Subcutaneous adipose tissue (tissue), 4 donors: Measurements from ENCODE around the gene PARD3. TPM values are rescaled to one million over a fixed set of nuclear protein-coding genes. Genes with fewer than 3 reads are reported as not detected.

Experiments used
- total RNA-seq, 4 donors: library from RNA; depleted of rRNA; stranded (reverse); fragments of >200 nt; gene quantifications; one replicate each; pipeline ENCODE4 v1.1.0, GENCODE V29; 2016
- TF ChIP-seq, protein P1 (sequence below): fragments of 450-650 bp; IDR thresholded peaks from one replicate; pipeline ENCODE4 v1.5.1; 2016; ENCODE audit warnings: low read depth, mild to moderate bottlenecking, control low read depth, antibody characterized with exemption, moderate library complexity

Gene PARD3
- total RNA-seq, 4 donors from 2014 or later = 39.4 to 70.3 (median 45.0) TPM

DNA sequence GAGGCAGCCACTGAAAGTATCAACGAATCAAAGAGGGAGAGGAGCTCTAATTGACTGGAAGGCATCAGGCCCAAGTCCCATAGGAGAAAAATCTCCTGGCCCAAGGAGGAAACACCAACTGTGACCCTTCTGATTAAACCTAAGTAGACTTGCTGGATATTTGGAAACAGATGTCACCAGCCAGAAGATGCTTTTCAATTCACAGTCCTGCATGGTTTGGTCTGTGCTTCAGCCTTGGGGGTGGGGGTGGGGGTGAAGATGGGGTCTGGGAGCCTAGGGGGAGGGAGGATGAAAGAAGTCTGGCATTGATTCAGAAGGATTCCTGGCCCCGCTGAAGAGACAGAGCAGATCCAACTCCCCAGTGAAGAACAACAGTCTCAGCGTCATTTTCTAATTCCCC, 623.7 kb downstream of the PARD3 start:
- TF ChIP-seq, protein P1, sequence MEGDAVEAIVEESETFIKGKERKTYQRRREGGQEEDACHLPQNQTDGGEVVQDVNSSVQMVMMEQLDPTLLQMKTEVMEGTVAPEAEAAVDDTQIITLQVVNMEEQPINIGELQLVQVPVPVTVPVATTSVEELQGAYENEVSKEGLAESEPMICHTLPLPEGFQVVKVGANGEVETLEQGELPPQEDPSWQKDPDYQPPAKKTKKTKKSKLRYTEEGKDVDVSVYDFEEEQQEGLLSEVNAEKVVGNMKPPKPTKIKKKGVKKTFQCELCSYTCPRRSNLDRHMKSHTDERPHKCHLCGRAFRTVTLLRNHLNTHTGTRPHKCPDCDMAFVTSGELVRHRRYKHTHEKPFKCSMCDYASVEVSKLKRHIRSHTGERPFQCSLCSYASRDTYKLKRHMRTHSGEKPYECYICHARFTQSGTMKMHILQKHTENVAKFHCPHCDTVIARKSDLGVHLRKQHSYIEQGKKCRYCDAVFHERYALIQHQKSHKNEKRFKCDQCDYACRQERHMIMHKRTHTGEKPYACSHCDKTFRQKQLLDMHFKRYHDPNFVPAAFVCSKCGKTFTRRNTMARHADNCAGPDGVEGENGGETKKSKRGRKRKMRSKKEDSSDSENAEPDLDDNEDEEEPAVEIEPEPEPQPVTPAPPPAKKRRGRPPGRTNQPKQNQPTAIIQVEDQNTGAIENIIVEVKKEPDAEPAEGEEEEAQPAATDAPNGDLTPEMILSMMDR = no peak

DNA sequence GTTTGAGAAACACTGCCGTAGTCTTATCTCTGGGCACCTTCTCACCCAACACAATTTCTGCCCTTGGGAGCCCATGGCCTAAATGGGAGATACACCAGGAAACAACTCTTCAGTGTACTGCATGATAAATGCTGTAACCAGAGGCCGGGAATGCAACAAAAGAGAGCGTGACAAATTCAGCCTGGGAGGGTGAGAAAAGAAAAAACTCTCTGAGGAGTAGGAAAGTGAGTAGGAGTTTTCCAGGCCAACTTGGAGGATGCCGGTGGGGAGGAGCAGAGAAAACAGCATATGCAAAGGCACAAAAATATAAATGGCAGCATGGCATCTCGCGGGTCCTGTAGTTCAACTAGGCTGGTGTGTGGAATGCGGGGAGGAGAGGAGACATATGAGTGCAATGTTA, 624.5 kb downstream of the PARD3 start:
- TF ChIP-seq, protein P1 = no peak

DNA sequence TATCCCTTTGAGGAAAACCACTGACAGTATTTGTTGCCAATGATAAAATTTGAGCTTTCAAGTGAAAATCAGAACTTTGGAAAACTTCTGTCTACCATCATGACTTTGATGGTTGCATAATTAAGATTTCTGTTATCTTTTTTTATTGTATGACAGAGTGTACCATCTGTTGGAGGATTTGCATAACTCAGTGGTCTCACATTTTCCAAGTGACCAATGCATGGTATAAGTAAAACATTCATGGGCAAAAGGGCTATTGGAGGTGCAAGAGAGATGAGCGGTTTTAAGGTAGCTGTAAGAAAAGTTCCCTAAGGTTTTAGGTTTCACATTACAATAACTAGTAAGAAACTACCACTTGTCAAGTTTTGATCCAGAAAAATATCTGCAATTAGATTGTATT, 625.3 kb downstream of the PARD3 start:
- TF ChIP-seq, protein P1 = no peak

DNA sequence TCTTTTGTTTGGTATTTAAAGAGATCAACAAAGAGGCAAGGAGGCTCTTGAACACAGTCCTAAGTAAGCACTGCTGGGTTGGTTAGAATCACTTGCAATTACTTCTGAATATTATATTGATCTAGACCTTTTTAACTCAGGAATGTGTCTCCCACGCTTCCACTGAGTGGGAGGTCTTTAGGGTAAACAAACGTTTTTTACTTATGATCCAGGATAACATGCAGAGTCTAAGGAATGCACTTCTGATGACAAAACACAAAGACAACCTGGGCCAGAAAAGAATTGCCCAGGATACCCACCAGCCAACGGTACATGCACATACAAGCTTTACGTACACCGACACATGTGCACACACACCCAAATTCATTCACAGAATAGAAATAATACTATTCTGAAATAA, 626.9 kb downstream of the PARD3 start:
- TF ChIP-seq, protein P1 = no peak

DNA sequence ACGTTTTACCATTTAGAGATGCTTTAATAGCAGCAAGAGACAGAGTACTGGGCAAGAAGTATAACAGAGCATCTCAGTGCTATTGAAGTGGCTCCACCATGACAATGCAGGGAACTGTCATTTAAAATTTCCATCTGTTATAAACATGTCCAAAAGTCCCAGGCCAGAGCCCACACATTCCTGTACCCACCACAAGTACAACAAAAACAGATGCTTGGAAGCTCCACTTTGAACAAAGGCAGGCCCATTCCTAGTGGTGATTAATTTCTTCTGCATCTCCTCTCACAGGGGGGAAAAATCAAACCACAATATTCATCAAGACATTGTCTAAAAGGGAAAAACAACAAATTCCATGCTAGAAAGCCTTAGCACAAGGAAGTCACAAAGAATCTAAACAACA, 627.9 kb downstream of the PARD3 start:
- TF ChIP-seq, protein P1 = no peak

DNA sequence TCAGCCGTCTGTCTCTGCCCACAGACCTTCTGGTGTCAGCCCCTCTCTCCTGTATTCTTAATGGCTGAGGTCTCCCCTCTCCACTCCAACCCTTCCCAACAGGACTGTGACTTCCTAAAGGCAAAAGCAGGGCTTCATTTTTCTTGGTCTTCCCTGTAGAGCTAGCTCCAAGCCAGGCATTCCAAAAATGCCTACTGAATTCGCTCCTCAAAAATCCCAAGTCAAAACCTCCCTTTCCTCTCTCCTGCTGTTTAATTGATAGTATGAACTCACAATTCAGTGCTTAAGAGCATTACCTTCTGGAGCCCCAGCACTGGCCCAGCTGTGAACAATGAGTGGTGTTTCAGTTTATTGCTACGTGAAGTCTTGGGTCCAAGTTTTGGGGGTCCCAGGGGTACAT, 628.4 kb downstream of the PARD3 start:
- TF ChIP-seq, protein P1 = no peak

DNA sequence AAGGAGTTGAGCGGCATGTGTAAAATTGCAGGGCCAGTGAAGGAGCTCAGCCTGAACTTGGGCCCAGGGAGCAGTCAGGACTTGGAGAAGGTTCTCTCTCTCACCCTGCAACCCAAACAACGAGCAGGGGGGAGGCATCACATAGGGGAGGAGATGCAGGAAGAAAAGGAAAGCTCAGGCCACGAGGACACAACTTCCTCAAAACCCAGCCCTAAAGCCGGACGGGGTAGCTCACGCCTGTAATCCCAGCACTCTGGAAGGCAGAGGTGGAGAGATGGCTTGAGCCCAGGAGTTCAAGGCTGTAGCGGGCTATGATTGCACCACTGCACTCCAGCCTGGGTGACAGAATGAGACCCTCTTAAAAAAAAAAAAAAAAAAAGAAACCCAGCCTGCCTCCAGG, 629.1 kb downstream of the PARD3 start:
- TF ChIP-seq, protein P1 = no peak
